Measurements from ENCODE around the gene TMEM87A. TPM values are rescaled to one million over a fixed set of nuclear protein-coding genes. Genes with fewer than 3 reads are reported as not detected.

The TMEM87A gene
- total RNA-seq, 1 donor from 2014 or later, result 45.2 TPM

DNA sequence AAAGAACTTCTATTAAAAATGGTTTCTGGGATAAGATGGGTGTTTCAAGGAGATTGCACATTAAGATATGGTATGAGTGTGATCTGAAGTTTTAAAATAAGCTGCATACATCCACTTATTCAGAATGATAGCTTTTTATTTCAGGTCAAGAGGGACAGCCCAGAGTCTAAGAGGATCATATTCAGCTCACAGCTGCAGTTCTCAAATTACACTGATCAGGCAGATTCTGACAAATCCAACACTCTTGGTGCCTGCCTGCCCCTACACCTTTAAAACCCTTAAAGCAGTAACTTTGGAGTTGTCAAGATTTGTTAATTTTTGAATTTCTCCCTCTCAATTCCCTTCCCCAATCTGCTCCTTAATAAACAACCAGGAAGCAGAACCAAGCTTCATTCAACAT lies 9.1 kb upstream of the TMEM87A start:
- Histone ChIP-seq H3K27me3 (no peaks in the 10 kb centered on the region), H3K4me3 (no peak overlapping the region), H3K4me1 (no peaks in the 10 kb centered on the region), H3K9me3 (no peaks in the 10 kb centered on the region), H3K36me3 (peaks cover 0 to 35% of the 10 kb centered on the region in 2 donors), H3K27ac (no peak overlapping the region)
- TF ChIP-seq, protein P1, sequence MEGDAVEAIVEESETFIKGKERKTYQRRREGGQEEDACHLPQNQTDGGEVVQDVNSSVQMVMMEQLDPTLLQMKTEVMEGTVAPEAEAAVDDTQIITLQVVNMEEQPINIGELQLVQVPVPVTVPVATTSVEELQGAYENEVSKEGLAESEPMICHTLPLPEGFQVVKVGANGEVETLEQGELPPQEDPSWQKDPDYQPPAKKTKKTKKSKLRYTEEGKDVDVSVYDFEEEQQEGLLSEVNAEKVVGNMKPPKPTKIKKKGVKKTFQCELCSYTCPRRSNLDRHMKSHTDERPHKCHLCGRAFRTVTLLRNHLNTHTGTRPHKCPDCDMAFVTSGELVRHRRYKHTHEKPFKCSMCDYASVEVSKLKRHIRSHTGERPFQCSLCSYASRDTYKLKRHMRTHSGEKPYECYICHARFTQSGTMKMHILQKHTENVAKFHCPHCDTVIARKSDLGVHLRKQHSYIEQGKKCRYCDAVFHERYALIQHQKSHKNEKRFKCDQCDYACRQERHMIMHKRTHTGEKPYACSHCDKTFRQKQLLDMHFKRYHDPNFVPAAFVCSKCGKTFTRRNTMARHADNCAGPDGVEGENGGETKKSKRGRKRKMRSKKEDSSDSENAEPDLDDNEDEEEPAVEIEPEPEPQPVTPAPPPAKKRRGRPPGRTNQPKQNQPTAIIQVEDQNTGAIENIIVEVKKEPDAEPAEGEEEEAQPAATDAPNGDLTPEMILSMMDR (IDR thresholded peaks at IDR 0.05), result no peak
- TF ChIP-seq POLR2AphosphoS5 (IDR thresholded peaks at IDR 0.05; ENCODE audit: insufficient read depth in 1 of 2, low read depth in 1 of 2) (no peak), POLR2A (IDR thresholded peaks at IDR 0.05) (no peak)
- DNase-seq (ENCODE audit: extremely low spot score in 2 of 2), result no peak
- intact Hi-C loops (cut with DNase I), result no loop called here

DNA sequence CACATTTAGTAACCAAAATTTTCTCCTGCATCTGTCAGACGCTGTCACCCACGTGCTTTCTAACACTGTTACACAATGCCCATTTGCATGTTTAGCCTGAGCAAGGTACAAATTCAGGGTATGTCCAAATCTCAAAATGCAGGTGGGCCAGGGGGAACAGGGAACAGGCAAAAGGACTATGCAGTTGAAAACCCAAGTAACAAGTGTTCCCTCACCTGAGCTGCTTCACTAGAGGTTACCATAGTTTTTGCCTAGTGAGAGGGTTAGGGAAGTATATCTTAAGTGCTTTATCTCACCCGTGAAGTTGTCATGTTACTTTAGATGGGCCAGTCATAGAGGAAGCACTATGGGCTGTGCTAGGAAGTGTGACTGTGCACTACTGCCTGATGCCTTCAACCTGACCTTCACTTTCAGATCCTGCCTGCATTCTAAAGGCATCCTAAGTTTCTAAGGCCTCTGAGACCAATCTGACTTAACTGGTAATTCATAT lies 6.0 kb upstream of the TMEM87A start:
- H3K27ac ChIP-seq, result no peak overlapping the region
- H3K4me1 ChIP-seq, result peaks cover 23% of the 10 kb centered on the region
- H3K36me3 ChIP-seq, result peaks cover 0 to 32% of the 10 kb centered on the region in 2 donors
- no peaks in the 10 kb centered on the region for H3K27me3 ChIP-seq
- no peak for DNase-seq (ENCODE audit: extremely low spot score in 2 of 2)
- intact Hi-C loops (cut with DNase I), result no loop called here
- no peak overlapping the region for H3K4me3 ChIP-seq
- TF ChIP-seq POLR2AphosphoS5 (IDR thresholded peaks at IDR 0.05; ENCODE audit: insufficient read depth in 1 of 2, low read depth in 1 of 2), result no peak
- TF ChIP-seq, protein P1 (IDR thresholded peaks at IDR 0.05), result no peak
- no peak for TF ChIP-seq POLR2A (IDR thresholded peaks at IDR 0.05)
- H3K9me3 ChIP-seq, result no peaks in the 10 kb centered on the region

DNA sequence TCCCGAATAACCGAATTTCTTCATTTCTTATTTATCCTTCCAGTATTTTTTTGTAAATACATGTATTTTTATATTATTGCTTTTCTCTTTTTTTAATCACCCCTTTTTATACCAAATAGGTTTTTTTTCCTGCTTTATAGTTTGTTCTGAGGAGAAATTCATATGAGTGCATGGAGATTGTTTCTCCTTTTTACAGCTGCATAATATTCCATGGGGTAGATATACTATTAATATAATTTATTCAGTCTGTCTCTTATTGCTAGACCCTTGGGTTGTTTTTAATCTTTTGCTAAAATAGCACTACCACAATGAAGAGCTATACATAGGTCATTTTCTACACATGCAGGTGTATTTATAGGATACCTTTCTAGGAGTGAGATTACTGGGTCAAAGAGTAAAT lies 3.5 kb upstream of the TMEM87A start:
- no peak for DNase-seq (ENCODE audit: extremely low spot score in 2 of 2)
- H3K27me3 ChIP-seq, result no peaks in the 10 kb centered on the region
- H3K27ac ChIP-seq, result no peak overlapping the region
- intact Hi-C loops (cut with DNase I), result no loop called here
- TF ChIP-seq POLR2A (IDR thresholded peaks at IDR 0.05) (no peak), POLR2AphosphoS5 (IDR thresholded peaks at IDR 0.05; ENCODE audit: insufficient read depth in 1 of 2, low read depth in 1 of 2) (no peak)
- TF ChIP-seq, protein P1 (IDR thresholded peaks at IDR 0.05), result no peak
- peaks cover 30% of the 10 kb centered on the region for H3K4me1 ChIP-seq
- H3K4me3 ChIP-seq, result no peak overlapping the region
- H3K9me3 ChIP-seq, result no peaks in the 10 kb centered on the region
- peaks cover 0 to 24% of the 10 kb centered on the region in 2 donors for H3K36me3 ChIP-seq

DNA sequence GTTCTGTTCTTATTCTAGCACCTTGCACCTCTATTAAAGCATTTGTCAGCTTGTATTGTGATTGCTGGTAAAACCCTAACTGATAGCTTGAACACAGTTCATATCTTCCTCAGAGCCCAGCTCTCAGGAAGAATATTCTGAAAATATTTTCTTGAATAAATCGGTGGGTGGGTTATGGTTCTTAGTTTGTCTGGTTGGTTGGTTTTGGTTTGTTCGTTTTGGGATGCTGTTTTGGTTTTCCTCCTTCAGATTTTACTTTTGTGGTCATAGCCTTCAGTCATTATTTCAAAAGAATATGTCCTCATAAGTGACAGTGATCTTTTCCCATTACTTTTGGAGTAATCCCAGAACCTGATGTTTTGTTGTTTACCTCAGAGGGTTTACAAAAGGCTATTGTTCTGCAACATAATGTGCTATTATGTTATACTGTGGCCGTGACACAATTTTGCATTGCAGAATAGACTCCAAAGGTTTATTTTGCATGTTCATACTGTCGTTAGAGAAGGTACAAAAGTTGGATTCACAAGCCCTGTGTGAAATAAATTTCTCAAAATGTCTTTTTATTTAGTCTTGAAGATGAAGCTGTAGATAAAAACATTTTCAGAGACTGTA lies 2.7 kb upstream of the TMEM87A start:
- DNase-seq (ENCODE audit: extremely low spot score in 2 of 2), result no peak

DNA sequence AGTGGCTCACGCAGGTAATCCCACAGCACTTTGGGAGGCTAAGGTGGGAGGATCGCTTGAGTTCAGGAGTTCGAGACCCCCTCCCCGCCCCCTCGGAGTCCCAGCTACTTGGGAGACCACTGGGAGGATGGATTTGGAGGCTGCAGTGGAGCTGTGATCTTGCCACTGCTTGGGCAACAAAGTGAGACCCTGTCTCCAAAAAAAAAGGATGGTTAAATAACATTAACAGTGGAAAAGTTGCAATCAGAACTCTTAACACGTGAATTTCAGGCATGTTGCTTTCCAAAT lies 1.4 kb upstream of the TMEM87A start:
- peaks cover 0 to 12% of the 10 kb centered on the region in 2 donors for H3K36me3 ChIP-seq
- peak overlapping the region; percentile 94 for H3K27ac ChIP-seq
- TF ChIP-seq, protein P1 (IDR thresholded peaks at IDR 0.05), result no peak
- TF ChIP-seq POLR2AphosphoS5 (IDR thresholded peaks at IDR 0.05; ENCODE audit: insufficient read depth in 1 of 2, low read depth in 1 of 2), result no peak
- no peak for TF ChIP-seq POLR2A (IDR thresholded peaks at IDR 0.05)
- no peaks in the 10 kb centered on the region for H3K9me3 ChIP-seq
- intact Hi-C loops (cut with DNase I), result no loop called here
- H3K4me1 ChIP-seq, result peaks cover 48% of the 10 kb centered on the region
- H3K27me3 ChIP-seq, result no peaks in the 10 kb centered on the region
- peak overlapping the region; percentile 64 to 71 for H3K4me3 ChIP-seq
- DNase-seq (ENCODE audit: extremely low spot score in 2 of 2), result no peak

More for the DNA sequence above, 2.7 kb upstream of the TMEM87A start:
- Histone ChIP-seq H3K27ac (peak overlapping the region; percentile 94), H3K4me3 (peak overlapping the region in 1 of 2 donors; percentile 71), H3K27me3 (no peaks in the 10 kb centered on the region), H3K4me1 (peaks cover 38% of the 10 kb centered on the region), H3K9me3 (no peaks in the 10 kb centered on the region), H3K36me3 (peaks cover 0 to 20% of the 10 kb centered on the region in 2 donors)
- no peak for TF ChIP-seq POLR2AphosphoS5 (IDR thresholded peaks at IDR 0.05; ENCODE audit: insufficient read depth in 1 of 2, low read depth in 1 of 2)
- no peak for TF ChIP-seq POLR2A (IDR thresholded peaks at IDR 0.05)
- TF ChIP-seq, protein P1 (IDR thresholded peaks at IDR 0.05), result no peak
- intact Hi-C loops (cut with DNase I), result no loop called here

Data from vagina (tissue), 2 donors.